Left lung (tissue), 10 donors: ENCODE data around the gene STAM. TPM values are rescaled to one million over a fixed set of nuclear protein-coding genes. Genes with fewer than 3 reads are reported as not detected.

Source experiments
- ATAC-seq: fragments of 200-7000 bp; cut with Tn5 transposase; one replicate; pipeline ENCODE4 v1.9.1; 2020; ENCODE audit warnings: moderate library complexity
- DNase-seq, 4 donors: peaks; one replicate each; pipeline ENCODE4 v3.0.0-alpha.2; 2013 to 2020
- H3K27ac ChIP-seq, 2 donors: fragments of 200-600 bp; sonication (generic) in 1 of 2; one replicate each; pipeline versions ENCODE4 v1.5.0 to v1.8.0; 2020 to 2021
- H3K27me3 ChIP-seq, 2 donors: fragments of 200-600 bp; sonication (generic) in 1 of 2; one replicate each; pipeline versions ENCODE4 v1.5.0 to v1.8.0; 2020 to 2021
- H3K36me3 ChIP-seq, 2 donors: fragments of 200-600 bp; sonication (generic) in 1 of 2; one replicate each; pipeline versions ENCODE4 v1.5.0 to v1.8.0; 2020 to 2021
- H3K4me1 ChIP-seq, 2 donors: fragments of 200-600 bp; one replicate each; pipeline ENCODE4 v1.8.0; 2021
- H3K4me3 ChIP-seq, 2 donors: fragments of 200-600 bp; sonication (generic) in 1 of 2; one replicate each; pipeline versions ENCODE4 v1.5.0 to v1.8.0; 2020 to 2021; ENCODE audit warnings: mild to moderate bottlenecking in 1 of 2
- H3K9me3 ChIP-seq, 2 donors: fragments of 200-600 bp; sonication (generic) in 1 of 2; one replicate each; pipeline versions ENCODE4 v1.5.0 to v1.8.0; 2020 to 2021
- CTCF ChIP-seq, 2 donors: fragments of 200-600 bp; sonication (generic) in 1 of 2; IDR thresholded peaks; one replicate each; pipeline versions ENCODE4 v1.5.0 to v1.8.0; 2021; ENCODE audit warnings: antibody characterized with exemption in 2 of 2
- intact Hi-C, 2 donors: fragments of 100-400 bp; cut with DNase I; formaldehyde crosslinking; loops; one replicate each; pipeline versions ENCODE4 v1.11.2 to v1.14.2; 2022
- polyA plus RNA-seq, 6 donors: library from polyadenylated mRNA; unstranded; fragments of 120-200 nt; gene quantifications; one replicate each; pipeline ENCODE4 v1.2.1, GENCODE V29; 2013; ENCODE audit not compliant: insufficient read length in 6 of 6
- total RNA-seq, 2 donors: library from RNA; stranded (reverse); fragmentation: NEBNext Ultra II Directional; extraction: Animal tissue kit (Norgen Biotek cat#: 25700); gene quantifications; one replicate each; pipeline ENCODE4 v1.2.1, GENCODE V29; 2021
- donor health status: DM: no; HTN: yes; CAD: no.
- donor health status: DM: no; HTN: no; CAD: no.

Gene STAM
- total and polyA plus RNA-seq, 8 donors: 33.4 to 42.3 (median 37.8) TPM

GRCh38 chr10:17606547-17607040 is 37.4 kb upstream of the STAM start:
- no peaks in the 10 kb centered on the region for H3K27me3 ChIP-seq
- no peaks in the 10 kb centered on the region for H3K9me3 ChIP-seq
- DNase-seq (no peak), ATAC-seq (no peak)
- H3K4me1 ChIP-seq: no peaks in the 10 kb centered on the region
- no peak for TF ChIP-seq CTCF (IDR thresholded peaks at IDR 0.05)
- no peak overlapping the region for H3K27ac ChIP-seq
- H3K4me3 ChIP-seq: no peak overlapping the region
- no peaks in the 10 kb centered on the region for H3K36me3 ChIP-seq
- intact Hi-C loops: no loop called here

- Histone ChIP-seq H3K27me3 (no peaks in the 10 kb centered on the region), H3K27ac (no peak overlapping the region), H3K4me3 (no peak overlapping the region), H3K36me3 (no peaks in the 10 kb centered on the region), H3K9me3 (no peaks in the 10 kb centered on the region), H3K4me1 (no peaks in the 10 kb centered on the region)
- intact Hi-C loops: no loop called here
- DNase-seq: no peak
- no peak for ATAC-seq
- TF ChIP-seq CTCF (IDR thresholded peaks at IDR 0.05): no peak
Measured at GRCh38 chr10:17607060-17607459, 36.9 kb upstream of the STAM start.

GRCh38 chr10:17607603-17608332 is 36.2 kb upstream of the STAM start:
- Histone ChIP-seq H3K27me3 (no peaks in the 10 kb centered on the region), H3K36me3 (no peaks in the 10 kb centered on the region), H3K27ac (no peak overlapping the region), H3K4me3 (no peak overlapping the region), H3K9me3 (no peaks in the 10 kb centered on the region), H3K4me1 (no peaks in the 10 kb centered on the region)
- intact Hi-C loops: no loop called here
- peak in 2 of 4 donors; percentile 60 to 65 for DNase-seq
- ATAC-seq: peak; percentile 96
- peak; percentile 59 to 87 for TF ChIP-seq CTCF (IDR thresholded peaks at IDR 0.05)

GRCh38 chr10:17609523-17610079 is 34.4 kb upstream of the STAM start:
- no peak for TF ChIP-seq CTCF (IDR thresholded peaks at IDR 0.05)
- intact Hi-C loops: loop anchor here in 1 of 2 donors (10.0 kb wide), 1 partner anchor 125 kb away; no protein-coding TSS in a partner anchor

GRCh38 chr10:17616403-17617030 is 27.4 kb upstream of the STAM start:
- no peak for TF ChIP-seq CTCF (IDR thresholded peaks at IDR 0.05)
- intact Hi-C loops: loop anchor here in 1 of 2 donors (10.0 kb wide), 1 partner anchor 118 kb away; no protein-coding TSS in a partner anchor
- ATAC-seq (peak; percentile 90), DNase-seq (peak; percentile 40 to 94 (median 70))
- no peaks in the 10 kb centered on the region for H3K9me3 ChIP-seq
- peak overlapping the region; percentile 90 to 92 for H3K27ac ChIP-seq
- H3K4me1 ChIP-seq: peaks cover 0 to 11% of the 10 kb centered on the region in 2 donors
- H3K36me3 ChIP-seq: no peaks in the 10 kb centered on the region
- H3K27me3 ChIP-seq: peaks cover 0 to 20% of the 10 kb centered on the region in 2 donors
- peak overlapping the region; percentile 74 to 89 for H3K4me3 ChIP-seq

More at GRCh38 chr10:17609523-17610079, 34.4 kb upstream of the STAM start:
- no peaks in the 10 kb centered on the region for H3K9me3 ChIP-seq
- H3K27ac ChIP-seq: no peak overlapping the region
- no peaks in the 10 kb centered on the region for H3K27me3 ChIP-seq
- H3K4me1 ChIP-seq: no peaks in the 10 kb centered on the region
- no peaks in the 10 kb centered on the region for H3K36me3 ChIP-seq
- ATAC-seq (no peak), DNase-seq (no peak)
- no peak overlapping the region for H3K4me3 ChIP-seq
